Non-pigmented ciliary epithelial cell (primary cell): ENCODE data around the gene SNRNP25.
"Not testable (repeated sequence)": the region's sequence is repeated elsewhere in the genome, so short reads cannot be mapped to it uniquely, and the experiment has no call there.

Experiments
- DNase-seq: peaks from one replicate; pipeline ENCODE4 v3.0.0-alpha.2; 2010; ENCODE audit warnings: low read depth

SNRNP25 gene

DNA sequence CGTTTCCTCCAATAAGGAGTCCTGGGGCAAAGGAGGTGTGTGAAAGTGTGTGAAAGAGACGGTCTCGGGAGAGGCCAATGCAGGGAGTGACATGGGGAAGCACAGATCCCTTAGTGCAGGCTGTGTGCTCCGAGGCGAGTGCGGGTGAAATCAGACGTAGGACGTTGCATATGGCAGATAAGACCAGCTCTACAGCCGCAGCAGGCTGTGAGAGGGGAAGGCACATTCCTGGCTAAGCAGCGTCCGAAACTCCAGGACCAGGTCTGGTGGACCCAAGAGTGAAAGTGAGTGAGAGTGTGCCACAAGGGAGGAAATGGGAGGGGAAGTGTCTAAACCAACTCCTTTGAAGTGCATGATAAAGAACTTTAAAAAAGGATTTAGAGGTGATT, 11.6 kb upstream of the SNRNP25 start:
- no peak for DNase-seq

DNA sequence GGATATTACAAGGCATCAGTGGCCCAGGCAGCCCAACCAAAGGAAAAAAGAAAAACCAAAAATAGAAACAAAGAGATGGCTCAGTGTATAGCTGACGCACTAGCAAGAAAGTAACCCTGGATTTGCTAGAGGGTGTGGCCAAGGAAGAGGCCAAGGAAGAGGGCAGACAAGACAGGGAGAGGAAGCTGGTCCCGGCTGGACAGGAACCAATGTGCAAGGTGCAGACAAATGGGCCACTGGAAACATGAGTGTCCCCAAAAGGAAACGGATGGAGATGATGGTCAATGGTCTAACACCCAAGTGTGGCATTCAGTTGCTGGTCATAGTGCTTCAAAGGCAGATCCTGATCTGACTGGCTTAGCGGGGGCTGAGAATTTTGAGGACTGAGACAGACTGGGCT, 10.9 kb upstream of the SNRNP25 start:
- DNase-seq, result no peak

DNA sequence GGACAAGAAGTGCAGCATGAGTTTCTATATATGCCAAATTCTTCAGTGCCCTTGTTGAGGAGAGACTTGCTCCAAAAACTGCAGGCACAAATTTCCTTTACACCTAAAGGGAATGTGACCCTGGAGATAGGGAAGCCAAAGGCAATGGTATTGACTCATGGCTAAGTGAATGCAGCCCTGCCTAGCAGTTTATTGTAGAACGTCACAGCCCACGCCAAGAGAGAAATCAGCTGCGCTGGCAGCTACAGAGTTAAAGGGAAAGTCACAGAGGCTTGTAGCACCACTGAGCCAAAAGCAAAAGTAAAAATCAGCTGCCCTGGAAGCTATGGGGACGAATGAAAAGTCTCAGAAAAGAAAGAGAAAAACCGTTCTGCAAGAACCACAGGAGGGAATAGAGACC, 10.3 kb upstream of the SNRNP25 start:
- no peak for DNase-seq

DNA sequence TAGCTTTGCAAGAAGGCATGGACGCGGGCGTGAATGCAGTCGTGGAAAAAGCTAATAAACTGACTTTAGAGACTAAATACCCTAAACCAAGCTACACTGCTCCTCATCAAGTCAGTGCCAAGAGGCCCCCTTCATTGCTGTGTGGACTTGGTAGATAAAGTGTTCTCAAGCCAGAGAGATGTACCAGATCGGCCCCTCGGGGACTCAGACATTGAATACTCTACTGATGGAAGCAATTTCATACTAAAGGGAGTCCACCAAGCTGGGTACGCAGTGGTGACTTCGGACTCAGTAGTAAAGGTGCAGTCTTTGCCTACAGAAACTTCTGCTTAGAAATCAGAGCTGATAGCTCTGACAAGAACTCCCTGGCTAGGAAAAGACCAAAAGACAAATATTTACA, 9.0 kb upstream of the SNRNP25 start:
- no peak for DNase-seq

DNA sequence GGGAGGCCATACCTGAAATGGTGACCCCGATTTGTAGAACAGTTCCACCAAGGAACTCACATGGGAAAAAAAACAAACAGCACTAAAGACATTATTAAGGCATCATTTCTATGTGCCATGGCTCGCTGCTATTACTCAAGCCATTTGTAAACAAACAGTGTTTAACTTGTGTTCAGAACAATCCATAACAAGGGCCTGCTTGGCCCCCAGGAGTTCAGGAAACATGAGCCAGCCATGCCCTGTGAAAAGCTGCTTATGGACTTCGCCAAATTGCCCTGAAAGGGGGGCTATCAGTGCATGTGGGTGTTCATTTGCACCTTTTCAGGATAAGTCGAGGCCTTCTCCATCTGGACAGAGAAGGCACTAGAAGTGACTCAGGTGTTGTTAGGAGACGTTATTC, 8.2 kb upstream of the SNRNP25 start:
- no peak for DNase-seq

DNA sequence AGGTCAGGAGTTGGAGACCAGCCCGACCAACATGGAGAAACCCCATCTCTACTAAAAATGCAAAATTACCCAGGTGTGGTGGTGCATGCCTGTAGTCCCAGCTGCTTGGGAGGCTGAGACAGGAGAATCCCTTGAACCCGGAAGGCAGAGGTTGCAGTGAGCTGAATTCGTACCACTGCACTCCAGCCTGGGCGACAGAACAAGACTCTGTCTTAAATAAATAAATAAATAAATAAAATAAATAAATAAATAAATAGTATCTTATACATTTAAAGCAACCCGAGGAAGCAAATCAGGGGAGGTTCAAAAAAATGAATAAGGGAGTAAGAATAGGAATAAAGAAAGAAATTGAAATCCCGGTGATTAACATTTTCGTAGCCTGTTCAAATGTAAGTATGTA, 7.1 kb upstream of the SNRNP25 start:
- DNase-seq, result not testable (repeated sequence)

DNA sequence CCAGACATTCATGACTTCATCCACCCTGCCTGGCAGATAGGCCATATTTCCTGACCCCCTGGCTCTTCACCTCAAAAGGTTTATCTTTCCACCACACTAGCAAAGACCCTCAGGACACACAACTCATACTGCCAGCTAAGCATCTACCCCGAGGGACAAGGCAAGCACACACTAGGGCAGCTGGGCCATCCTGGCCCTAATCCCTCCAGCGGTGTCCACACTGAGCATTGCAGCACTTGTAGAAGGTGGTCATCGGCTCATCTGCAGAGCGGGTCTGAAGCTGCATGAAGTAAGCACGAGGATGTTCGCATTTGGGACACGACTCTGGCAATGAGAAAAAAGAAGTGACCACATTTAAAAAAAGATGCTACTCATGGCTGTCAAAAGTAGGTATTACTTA, 6.4 kb upstream of the SNRNP25 start:
- no peak for DNase-seq

DNA sequence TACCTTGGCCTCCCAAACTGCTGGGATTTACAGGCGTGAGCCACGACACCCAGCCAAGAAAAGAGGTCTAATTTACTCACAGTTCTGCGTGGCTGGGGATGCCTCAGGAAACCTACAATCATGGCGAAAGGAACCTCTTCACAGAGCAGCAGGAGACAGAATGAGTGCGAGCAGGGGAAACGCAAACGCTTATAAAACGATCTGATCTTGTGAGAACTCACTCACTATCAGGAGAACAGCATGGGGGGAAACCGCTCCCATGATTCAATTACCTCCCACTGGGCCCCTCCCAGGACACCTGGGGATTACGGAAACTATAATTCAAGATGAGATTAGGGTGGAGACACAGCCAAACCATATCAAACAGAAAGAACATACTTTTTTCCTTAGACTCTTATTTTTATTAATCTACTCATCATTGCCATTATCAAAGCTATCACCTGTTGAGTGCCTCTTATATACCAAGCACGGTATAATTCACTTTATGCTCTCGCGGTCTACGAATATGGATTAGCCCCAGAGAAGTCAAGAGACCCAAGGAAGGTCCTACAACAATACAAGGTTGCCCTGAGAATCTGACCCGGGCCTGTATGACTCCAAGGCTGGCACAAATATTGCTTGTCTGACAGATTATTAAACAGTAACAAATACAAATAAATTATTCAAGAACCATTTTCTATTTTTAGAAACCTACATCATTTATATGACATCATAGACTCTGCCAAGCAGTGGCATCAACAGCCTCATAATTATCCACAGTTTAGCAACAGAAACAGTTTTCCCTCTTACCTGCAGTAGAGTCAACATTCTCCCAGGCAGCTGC, 2.6 kb upstream of the SNRNP25 start:
- DNase-seq, result no peak

DNA sequence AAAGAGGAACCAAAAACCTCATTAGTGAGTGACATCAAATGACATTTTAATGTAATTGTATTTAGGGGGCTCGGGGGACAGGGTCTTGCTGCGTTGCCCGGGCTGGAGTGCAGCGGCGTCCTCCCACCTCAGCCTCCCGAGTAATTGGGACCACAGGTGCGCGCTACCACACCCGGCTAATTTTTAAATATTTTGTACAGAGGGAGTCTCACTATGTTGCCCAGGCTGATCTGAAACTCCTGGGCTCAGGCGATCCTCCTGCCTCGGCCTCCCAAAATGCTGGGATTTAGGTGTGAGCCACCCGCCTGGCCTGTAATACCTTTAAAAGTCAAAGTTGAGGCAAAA, 581 bp downstream of the SNRNP25 start:
- no peak for DNase-seq

DNA sequence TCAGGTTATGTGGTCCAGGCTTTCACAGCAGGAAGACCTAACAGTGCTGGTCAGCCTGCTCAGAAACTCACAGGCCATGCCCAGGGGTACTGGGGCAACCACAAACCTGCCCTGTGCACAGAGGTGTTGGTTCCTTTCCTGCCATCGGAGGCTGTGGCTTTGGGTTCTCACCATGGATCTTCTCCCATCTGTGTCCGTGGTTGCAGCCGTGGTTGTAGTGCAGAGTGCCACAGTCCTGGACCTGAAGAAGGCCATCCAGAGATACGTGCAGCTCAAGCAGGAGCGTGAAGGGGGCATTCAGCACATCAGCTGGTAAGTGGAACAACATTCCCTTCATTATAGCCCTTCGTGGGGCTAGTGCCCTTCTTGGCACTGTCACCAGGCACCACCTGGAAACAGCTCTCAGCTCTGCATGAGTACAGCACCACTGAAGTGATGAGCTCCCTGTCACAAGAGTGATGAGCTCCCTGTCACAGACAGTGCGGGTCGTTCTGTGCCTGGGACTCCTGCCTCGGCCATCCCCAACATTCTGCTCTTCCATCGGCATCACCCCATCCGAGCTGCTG, 2.0 kb downstream of the SNRNP25 start:
- DNase-seq, result no peak

DNA sequence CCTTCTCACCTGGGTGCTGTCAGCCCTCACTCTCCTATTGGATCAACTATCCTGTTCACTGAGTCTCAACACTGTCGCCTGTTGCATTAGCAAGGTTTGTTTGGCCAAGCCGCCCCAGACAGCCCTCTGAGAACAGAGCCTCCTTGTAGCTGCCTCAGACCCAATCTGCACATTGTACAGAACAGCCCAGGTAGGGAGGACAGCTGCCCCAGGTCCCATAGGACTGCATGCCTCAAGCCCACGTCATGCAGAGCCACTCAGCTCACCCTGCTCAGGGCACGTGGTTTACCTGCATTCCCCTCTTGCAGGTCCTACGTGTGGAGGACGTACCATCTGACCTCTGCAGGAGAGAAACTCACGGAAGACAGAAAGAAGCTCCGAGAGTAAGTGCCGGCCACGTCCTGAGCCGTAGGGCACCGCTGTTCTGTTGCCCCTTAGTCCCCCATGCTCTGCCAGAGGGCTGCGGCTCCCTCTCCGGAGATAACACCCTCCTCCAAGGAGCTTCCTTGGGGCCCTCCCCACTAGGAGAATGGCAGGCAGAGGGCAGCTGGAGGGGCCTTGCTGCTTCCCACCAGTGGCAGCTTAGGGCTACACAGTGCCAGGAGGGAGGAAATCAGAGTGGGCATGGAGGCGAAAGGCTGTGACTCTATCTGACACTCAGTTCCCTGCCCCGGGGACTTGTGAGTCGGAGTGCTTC, 2.8 kb downstream of the SNRNP25 start:
- no peak for DNase-seq

DNA sequence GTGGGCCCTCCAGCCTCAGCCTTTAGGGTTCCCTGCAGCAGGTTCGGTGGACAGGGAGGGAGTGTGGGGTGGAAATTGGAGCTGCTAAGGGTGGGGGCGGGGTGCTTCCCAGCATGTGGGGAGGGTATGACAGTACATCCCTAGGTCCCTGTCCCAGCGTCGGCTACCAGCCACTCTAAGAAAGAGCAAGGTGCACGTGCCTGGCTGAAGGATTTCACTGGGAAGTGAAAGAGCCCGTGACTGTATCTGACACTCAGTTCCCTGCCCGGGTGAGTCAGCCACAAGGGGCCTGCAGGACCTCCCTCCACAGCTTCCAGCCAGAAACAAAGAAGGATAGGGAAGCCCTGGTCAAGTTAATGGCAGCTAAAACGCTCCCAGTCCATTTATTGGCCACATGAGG, 4.1 kb downstream of the SNRNP25 start:
- DNase-seq, result no peak

DNA sequence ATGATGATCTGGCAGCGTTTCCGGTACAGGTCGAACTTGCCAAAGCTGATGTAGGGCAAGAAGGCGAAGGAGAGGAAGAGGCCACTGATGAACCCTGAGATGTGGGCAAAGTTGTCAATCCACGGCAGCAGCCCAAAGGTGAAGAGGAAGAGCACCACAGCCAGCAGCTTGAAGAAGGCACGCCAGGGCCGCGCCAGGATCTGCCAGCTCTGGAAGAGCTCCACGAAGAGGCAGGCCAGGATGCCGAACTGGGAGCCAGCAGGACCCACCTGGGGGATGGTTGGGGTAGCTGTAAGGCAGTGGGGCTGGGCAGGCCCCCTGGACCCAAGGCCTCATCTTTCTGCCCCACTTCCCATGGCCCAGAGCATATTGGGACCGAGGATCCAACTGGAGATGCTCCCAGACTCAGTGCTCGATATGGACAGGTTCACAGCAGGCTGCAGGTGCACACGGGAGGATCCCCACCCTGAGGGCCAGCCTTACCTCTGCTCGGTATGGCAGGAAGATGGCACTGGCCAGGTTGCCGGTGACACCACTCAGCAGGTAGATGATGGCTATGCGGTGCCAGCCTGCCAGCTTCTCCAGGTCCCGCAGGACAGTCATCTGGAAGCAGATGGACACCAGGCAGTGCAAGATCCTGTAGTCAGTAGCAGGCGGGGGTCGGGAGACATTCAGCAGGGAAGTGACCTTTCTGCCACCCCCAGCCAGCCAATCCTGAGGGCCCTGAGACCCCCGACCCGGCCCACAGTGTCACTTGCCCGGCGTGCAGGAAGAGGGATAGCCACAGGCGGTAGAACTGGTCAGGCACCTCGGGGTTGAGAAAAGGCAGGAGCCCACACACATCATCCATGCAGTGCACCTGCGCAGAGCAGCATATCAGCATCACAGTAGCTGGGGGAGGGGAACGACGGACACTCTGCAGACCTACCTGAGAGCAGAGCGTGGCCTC, 5.1 kb downstream of the SNRNP25 start:
- no peak for DNase-seq

DNA sequence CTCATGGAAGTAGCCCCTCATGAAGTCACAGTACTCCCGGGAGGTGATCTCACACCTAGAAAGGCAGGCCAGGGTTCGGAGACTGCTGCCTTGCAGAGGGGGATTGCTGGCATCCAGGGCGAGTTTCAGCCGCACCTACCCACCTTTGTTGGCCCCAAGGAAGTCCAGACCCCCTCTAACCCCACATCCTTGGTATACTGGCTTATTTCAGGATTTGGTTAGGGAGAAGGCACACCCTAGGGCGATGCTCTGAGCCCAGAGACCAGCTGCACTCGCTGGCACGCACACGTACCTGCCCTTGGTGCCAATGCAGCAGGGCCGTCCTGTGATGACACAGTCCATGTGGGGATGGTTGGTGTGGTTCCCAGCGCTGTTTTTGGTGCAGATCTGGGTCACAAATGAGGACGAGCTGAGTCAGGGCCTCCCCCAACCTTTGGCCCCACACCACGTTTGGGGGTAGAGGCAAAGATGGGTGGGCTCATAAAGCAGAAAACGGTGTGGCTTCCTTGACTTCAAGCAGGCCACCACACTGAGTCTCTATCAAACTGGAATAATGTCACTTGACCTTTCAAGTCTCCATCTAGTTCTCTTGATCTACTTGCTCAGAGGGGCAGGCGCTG, 5.9 kb downstream of the SNRNP25 start:
- no peak for DNase-seq

DNA sequence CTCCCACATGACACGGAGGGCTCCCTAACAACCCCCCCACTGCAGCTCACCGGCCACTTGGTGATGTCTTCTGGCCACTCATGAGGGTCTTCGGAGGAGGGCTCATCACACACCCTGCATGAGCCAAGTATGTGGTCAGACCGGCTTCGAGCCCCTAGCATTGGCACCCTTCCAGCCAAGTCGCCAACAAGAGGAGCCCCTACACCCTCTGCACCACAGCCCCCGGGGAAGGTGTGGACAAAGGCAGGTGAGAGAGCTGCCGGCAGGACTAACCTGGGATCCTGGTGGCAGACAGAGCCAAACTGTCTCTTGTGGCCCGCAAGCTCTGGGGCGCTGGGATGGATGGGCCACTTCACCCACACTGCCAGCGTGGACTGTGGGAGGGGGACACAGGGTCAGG, 6.5 kb downstream of the SNRNP25 start:
- no peak for DNase-seq

DNA sequence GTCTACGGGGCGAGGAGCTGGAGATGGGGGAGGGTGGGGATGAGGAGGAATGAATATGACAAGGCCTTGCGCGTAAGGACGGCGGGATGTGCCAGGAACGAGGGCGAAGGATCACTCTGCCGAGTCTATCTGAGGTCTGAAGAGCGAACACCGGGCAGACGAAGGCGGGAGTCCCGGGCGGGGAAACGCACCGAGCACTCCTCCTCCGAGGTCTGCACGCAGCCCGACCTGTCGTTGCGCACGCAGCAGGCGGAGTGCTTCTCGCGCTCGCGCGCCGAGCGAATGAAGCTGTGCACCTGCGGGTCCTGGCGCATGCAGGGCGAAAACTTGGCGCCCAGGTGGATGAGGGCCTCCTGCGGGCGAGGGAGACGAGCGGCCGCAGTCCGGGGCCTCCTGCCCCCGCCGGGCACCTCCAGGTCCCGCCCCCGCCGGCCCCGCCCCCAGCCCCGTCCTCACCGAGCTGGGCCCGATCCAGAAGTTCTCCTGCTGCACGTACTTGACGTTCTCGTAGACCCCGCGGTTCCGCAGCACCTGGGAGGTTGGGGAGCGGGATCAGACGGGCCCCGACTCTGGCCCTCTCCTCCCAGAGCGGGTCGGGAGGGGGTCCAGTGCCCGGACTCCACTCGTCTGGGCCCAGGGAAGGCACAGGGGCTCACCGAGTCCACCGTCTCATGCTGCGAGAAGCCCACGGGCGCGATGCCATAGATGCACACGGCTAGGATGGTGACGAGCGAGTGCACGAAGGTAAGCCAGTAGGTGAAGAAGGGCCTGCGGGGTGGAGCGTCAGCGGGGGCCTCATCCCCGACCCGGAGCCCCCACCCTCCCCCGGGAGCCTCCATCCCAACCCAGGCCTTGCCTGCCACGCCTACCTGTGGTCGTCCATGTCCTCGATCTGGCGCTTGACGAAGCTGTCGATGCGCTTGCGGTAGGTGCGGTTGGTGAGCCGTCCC, 7.6 kb downstream of the SNRNP25 start:
- DNase-seq, result no peak

DNA sequence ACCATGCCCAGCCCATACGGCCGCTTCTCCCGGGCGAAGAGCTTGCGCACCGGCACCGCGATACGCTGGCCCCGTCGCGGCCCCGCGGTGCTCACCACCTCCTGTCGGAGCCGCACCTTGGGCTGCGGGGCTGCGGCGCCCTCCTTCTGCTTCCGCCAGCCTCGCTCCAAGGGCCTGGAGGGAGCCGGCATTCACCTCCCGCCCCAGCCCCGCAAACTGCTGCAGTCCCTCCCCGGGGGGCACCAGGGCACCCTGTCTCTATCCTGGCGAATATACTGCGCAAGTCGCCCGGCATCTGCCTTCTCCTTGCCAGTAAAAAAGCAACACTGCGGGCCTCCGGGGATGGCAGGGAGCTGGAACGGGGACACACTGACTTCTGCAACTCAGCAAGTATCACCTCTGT, 8.3 kb downstream of the SNRNP25 start:
- DNase-seq, result no peak

DNA sequence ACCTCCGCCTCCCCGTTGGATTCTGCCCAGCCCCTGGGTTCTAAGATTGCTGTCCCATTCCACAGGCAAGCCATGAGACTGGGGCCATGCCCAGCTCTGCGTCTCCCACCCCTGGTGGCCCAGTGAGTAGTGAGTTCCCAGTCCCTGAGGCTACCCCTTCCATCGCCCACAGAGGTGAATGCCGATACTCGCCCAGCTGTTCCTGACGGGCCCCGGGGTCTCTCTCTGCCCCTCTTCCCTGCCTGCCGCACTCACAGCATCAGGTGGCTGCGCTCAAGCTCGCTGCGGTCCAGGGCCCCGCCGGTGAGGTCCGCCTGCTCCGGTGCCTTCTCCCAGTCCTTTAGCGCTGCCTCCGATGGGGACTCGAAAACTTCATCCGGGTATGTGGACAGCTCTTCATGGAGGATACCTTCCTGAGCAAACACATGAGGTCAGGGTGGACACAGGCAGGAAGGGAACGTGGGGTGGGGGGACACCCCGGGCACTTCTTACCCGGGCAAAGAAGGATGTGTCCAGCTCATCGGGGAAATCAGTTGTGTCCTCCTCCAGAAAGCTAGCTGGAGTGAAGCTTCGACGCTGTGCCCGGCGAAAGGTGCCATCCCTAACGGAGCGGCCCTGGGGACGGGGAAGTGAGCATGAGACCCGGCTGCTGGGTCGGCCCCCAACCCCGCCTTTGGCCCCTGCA, 8.8 kb downstream of the SNRNP25 start:
- no peak for DNase-seq

DNA sequence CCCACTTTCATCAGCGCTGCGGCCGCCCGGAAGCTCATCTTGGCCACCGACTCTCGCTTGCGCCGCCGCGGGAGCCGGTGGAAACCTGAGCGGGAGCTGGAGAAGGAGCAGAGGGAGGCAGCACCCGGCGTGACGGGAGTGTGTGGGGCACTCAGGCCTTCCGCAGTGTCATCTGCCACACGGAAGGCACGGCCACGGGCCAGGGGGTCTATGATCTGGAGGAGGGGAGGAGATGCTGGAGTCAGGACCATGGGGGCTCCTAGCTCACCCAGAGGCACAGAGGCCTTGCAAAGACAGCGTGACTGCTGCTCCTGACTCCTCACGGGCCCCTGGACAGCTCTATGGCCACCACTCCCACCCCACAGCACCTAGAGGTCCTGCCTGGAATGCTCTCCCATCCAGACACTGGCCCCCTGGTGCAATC, 9.4 kb downstream of the SNRNP25 start:
- DNase-seq, result no peak

DNA sequence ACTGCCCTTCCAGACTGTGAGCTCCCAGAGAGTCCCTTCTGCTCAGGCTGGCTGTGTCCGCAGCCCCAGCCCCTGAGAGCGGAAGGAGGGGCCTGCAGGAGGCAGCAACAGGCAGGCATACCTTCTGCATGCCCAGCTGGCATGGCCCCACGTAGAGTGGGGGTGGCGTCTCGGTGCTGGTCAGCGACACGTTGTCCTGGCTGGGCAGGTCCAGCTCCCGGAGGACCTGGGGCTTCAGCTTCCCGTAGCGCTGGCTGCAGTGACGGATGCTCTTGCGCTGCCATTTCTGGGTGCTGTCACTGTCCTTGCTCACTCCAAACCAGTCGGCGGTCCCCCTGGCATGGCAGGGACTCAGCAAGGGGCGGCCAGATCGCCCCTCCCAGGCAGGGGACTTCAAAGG, 9.8 kb downstream of the SNRNP25 start:
- DNase-seq, result no peak
